H4 (cell line): ENCODE data around the gene CRAT. TPM values are rescaled to one million over a fixed set of nuclear protein-coding genes. Genes with fewer than 3 reads are reported as not detected.
"Not testable (repeated sequence)": the region's sequence is repeated elsewhere in the genome, so short reads cannot be mapped to it uniquely, and the experiment has no call there.

Source experiments
- DNase-seq: peaks from one replicate; pipeline ENCODE4 v3.0.0-alpha.2; 2015; ENCODE audit warnings: low spot score
- total RNA-seq: library from RNA; depleted of rRNA; stranded (reverse); fragments of >200 nt; shearing (Covaris generic); gene quantifications from 2 replicates; pipeline ENCODE4 v1.2.3, GENCODE V29; 2014

Gene CRAT
- total RNA-seq, 1 experiment from 2014 or later: 21.2 TPM

- DNase-seq: no peak
Measured at GRCh38 chr9:129138476-129139232, 28.1 kb upstream of the CRAT start.

- no peak for DNase-seq
Measured at GRCh38 chr9:129138144-129138462, 27.5 kb upstream of the CRAT start.

- no peak for DNase-seq
Measured at GRCh38 chr9:129137292-129138143, 26.9 kb upstream of the CRAT start.

GRCh38 chr9:129136446-129137035, 25.9 kb upstream of the CRAT start:
- DNase-seq: no peak

- DNase-seq: no peak
Measured at GRCh38 chr9:129135476-129135875, 24.9 kb upstream of the CRAT start.

- DNase-seq: no peak
Measured at GRCh38 chr9:129133082-129133481, 22.5 kb upstream of the CRAT start.

GRCh38 chr9:129131300-129132145, 20.9 kb upstream of the CRAT start:
- peak; percentile 50 for DNase-seq

- no peak for DNase-seq
Measured at GRCh38 chr9:129130791-129131190, 20.2 kb upstream of the CRAT start.

GRCh38 chr9:129130271-129130670, 19.7 kb upstream of the CRAT start:
- DNase-seq: not testable (repeated sequence)

GRCh38 chr9:129128689-129129088, 18.1 kb upstream of the CRAT start:
- no peak for DNase-seq

- no peak for DNase-seq
Measured at GRCh38 chr9:129126749-129127618, 16.4 kb upstream of the CRAT start.

GRCh38 chr9:129125478-129125877, 14.9 kb upstream of the CRAT start:
- DNase-seq: no peak

GRCh38 chr9:129124506-129125069, 14.0 kb upstream of the CRAT start:
- DNase-seq: no peak

- not testable (repeated sequence) for DNase-seq
Measured at GRCh38 chr9:129122976-129123375, 12.4 kb upstream of the CRAT start.

- DNase-seq: no peak
Measured at GRCh38 chr9:129122133-129122532, 11.5 kb upstream of the CRAT start.

GRCh38 chr9:129121483-129121882, 10.9 kb upstream of the CRAT start:
- DNase-seq: no peak

GRCh38 chr9:129118799-129119198, 8.2 kb upstream of the CRAT start:
- DNase-seq: no peak

GRCh38 chr9:129113645-129114304, 3.2 kb upstream of the CRAT start:
- DNase-seq: no peak

- not testable (repeated sequence) for DNase-seq
Measured at GRCh38 chr9:129112526-129112925, 1.9 kb upstream of the CRAT start.
